IPS-NIHi7 (cell line): ENCODE results near the gene ZSCAN20.
A peak's percentile ranks its signal among the peaks of the same experiment; 100 is the strongest.

ENCODE experiments used
- DNase-seq: peaks from one replicate; pipeline ENCODE4 v3.0.0; 2012; ENCODE audit warnings: mixed read lengths; ENCODE audit errors: extremely low spot score

ZSCAN20 gene

DNA sequence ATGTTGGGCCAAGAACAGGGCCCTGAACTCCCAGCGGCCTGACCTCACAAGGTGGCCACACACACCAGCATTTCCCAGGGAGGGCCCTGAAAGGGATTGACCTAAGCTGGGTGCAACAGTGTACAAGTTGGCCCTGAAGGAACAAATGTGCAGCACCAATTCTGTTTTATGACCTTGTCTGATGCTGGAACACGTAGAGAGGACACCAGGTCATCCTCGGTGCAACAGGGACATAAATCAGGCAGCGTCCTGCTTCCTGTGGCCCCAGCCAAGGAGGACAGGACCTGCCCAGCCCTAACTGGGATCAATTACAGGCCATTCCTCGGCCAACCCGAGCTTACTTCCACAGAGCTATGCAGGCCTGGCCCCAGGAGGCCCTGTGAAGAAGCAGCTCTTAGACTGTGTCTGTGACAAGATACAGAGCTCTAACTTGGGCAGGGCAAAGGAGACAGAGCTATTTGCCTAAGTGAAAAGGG is 28.7 kb upstream of the ZSCAN20 start:
- DNase-seq = no peak

DNA sequence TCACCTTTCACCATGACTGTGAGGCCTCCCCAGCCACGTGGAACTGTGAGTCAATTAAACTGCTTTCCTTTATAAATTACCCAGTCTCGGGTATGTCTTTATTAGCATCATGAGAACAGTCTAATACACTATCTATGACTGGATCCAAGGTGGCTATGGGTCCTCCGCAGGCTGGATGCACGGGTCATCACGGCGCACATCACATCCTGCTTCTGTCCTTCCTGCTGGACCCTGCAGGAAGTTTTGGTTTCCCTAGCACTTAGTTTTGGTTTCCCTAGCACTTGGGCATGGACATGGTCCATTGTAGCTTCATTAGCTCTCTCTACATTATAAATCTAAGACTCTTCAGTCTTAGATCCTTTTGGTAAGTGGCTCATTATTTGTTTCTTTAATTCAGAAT is 27.3 kb upstream of the ZSCAN20 start:
- no peak for DNase-seq

DNA sequence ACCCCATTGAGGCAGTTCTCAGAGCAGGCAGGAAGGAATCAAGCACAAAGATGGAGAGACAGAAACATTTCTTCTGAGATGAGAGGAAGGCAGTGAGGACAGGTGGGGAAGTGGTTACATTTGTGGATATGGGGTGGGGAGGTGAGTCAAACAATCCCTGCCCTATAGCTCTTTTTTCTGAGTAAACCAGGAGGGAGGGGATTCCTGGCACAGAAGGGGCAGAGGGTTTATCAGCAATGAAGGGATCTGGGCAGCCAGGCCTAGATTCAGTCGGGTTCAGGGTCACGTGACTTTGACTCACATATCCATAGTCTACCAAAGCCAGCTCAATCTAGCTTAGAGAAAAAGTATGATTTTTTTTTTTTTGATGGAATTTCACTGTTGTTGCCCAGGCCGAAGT is 25.9 kb upstream of the ZSCAN20 start:
- DNase-seq = no peak

DNA sequence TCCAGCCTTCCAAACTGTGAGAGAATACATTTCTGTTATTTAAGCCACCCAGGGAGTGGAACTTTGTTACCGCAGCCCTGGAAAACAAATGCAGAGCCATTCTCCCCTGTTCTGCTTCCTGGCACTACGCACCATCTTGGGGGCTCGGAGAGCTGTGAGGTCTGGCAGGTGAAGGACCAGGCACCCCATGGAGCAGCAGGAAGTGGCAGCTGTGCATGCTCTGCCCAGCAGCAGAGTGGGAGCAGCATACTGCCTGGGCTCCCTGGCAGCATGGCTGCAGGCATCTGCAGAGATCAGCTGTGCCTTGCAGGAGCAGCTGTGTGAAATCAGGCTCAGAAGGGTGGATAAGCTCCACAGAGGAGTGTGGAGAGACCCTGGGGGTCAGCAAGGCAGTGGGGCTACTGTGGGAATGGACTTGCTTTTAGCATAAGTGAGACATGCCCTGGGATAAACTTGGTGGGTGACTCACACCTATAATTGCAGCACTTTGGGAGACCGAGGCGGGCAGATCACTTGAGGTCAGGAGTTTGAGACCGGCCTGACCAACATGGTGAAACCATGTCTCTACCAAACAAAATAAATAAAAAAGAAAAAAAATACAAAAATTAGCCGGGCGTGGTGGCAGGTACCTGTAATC is 17.7 kb upstream of the ZSCAN20 start:
- no peak for DNase-seq

DNA sequence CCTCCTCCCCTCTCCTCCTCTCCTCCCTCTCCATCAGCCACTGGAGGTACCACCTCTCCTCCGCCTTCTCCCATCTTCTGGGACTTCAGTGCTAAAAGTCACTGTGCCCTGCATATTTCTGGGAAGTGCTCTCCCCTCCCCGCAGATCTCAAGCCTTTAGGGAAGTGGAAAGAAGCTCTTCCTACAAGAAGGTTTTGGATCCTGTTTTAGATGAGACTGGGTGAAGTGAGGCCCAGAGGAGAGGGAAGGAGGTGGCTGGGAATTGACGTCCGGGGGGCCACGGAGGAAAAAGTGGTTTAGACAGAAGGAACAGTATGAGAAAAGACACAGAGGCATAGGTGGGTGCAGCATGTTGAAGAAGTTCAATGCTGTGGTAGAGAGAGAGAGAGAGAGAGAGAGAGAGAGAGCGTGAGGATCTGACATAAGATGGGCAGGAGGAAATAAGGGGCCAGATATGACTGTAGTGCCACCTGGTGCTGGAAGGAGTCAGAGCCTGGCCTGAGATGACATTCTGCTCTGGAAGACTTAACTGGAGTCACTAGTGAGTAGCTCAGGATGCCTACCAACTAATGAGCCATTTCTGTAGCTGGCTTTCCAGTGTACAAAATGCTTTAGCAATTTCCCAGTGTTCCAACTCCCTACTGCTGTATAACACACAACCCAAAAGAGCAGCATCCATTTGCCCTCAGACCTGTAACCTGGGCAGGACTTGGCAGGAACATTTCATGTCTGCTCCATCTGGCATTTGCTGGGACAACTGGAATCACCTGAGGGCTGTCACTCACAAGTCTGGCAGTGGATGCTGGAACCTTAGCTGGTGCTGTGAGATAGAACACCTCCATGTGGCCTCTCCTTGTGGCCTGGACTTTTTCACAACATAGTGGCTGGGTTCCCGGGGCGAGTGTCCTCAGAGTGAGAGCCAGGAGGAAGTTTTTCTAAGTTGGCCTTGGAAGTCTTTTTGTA is 16.6 kb upstream of the ZSCAN20 start:
- peak; percentile 80 for DNase-seq

DNA sequence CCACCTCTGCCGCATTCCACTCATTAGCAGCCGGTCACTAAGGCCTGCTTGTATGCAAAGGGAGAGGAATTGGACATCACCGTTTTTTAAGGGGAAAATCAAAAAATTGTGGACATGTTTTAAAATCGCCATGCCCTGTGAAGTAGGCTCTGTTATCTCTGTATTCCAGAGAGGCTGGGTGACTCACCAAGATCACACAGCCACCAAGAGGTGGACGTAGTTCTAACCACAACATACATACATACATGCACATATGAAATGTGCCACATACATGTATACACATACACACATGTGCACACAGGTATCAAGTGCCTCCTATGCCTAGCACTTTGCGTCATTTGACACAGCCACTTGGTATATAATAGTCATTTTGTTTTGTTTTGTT is 16.0 kb upstream of the ZSCAN20 start:
- no peak for DNase-seq

DNA sequence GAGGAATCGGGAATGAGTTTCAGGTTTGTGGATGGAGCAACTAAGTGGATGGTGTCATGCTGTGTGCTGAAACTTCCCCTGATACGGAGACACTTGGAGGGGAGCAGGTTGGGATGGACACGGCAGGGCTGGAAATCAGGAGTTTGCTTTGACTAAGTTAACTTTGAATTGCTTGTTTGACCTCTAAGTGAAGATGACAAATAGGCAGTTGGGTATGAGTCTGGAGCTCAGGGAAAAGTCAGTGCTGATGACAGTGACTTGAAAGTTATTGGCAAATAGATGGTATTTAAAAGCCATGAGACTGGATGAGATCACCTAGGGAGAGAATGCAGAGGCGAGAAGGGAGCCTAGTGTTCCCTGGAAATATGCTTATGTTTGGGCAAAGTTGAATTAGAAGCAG is 12.8 kb upstream of the ZSCAN20 start:
- no peak for DNase-seq

DNA sequence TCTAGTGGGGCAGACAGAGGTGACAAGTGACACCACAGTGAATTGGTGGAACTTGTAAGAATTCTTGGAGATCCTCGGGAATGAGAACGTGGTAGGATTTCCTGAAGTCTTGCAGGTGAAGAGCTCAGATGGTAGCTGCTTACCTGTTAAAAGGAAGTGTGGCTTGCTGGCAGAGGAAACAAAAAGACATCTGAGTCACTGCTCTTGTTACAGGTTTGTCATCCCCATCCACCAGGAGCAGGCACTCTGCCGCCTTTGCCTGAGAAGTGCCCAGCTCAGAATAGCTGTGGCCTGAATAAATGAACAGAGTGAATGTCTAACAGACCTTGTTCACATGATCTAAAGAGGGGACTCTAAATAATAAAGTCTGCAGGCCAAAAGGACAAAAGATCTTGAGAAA is 12.3 kb upstream of the ZSCAN20 start:
- no peak for DNase-seq

DNA sequence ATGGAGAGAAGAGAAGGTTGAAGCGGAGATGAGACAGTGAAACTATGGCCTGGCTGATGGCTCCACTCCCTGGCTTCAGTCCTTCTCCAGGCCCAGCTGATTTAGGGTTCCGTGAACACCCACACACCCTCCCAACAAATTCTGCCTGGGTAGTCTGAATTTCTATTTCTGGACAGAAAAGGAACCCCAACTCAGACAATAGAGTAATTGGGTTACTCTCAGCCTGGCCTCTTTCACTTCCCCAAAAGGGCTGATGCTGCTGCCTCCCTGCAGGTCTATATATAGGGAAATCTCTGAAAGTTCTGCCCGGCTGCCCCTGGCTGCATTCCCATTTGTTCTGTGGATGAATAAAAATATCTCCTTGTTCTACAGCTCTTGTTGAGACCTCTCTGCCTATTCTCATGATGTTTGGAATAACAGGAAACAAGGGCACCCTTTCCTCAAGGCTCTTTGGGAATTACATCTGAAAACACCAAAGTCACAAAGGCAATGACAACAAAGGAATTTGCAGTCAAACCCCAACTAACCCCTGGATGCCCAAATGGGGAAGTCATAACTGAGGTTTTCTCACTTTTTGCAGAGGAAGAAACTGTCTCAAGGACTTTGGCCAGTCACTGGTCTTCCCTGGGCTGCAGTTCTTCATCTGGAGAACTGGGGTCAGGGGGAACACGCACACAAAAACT is 11.4 kb upstream of the ZSCAN20 start:
- DNase-seq = no peak

DNA sequence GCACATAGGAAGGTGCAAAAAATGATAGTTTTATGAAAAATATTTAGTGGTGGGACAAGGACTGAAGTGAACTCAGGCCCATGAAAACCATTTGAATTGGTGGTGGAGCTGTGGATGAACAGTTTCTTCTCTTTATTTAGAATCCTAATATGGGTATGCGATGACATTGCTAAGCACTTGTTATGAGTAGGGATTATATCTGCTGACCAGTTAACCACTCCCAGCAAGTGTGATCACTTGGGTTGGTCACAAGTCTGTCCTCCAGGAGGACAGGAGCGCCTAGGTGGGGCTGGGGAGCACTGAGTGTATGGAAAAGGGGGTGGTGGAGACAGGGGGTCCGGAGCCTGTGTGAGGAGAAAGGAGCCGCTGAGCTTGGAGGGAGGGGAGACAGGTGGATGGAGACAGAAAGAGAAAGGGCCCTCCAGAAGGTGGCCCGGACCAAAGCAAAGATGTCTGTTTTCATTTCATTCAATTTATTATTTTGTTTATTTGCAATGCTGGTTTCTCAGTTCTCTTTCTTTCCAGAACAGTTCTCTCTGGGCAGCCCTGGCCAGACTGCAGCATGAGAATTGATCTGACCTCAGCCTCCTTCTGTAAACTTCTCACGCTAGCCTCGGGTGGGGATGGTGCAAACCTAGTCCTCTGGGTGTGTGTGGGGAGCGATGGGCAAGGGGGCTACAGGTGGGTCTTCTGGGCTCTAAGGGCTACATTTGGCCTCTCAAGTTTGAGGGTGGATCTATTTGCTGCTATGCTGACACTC is 9.9 kb upstream of the ZSCAN20 start:
- no peak for DNase-seq

DNA sequence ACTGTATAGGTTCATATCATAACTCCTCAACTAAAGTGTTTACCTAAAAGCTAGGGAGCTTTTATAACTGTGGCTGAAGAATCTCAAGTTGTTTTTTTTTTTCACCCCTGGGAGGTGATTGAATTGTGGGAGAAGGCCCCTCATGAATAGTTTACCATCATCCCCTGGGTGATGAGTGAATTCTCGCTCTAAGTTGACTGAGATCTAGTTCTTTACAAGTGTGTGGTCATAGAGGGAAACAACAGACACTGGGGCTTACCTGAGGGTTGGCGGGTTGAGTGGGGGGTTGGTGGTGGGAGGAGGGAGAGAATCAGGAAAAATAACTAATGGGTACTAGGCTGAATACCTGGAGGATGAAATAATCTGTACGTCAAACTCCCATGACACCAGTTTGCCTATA is 7.9 kb upstream of the ZSCAN20 start:
- DNase-seq = no peak

DNA sequence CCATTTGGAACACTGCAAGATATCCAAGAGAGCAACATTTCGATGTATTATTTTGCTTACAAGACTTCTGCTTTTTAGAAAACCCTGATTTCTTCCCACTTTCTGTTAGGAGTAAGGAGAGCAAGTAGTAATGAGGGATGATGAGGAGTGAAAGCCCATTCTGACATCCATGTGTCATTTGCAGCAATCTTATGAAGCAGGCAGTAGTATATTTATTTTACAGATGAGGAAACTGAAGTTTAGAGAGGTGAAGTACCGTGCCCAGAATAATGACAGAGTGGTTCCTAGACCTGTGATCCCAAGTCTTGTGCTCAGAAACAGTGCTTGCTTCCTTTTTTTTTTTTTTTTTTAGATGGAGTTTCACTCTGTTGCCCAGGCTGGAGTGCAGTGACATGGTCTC is 7.1 kb upstream of the ZSCAN20 start:
- no peak for DNase-seq

DNA sequence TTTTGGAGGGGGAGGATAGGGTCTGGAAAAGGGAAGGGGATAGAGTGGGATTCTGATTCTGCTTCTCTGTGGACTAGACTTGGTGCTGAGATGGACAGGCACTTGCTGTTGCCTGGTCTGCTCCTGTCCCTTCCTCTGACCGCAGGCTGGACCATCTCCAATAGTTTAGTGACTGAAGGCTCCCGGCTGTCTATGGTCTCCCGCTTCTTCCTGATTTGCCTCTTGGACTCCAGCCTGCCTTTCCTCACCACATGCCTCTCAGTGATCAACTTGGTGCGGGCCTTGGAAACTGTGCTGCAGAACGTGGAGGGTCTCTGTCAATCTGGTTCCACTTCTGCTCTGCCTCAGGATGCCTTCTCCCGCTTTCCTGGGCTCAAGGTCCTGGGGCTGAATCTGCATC is 6.3 kb upstream of the ZSCAN20 start:
- no peak for DNase-seq

DNA sequence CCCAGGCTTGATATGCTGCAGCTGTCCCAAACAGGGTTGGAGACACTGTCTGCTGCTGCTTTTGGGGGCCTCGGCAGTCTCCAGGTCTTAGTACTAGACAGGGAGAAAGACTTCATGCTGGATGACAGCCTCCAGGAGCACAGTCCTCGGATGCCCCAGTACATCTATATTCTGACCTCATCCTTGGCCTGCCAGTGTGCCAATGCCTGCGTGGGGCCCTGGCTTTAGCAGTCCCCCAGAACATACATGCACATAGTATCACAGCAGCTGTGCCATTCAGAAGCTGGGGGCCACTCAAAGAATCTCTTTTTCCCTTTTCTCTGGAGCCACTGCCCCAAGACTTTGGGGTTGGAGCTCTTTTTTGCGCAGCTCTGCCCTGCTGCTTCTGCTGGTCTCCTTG is 4.4 kb upstream of the ZSCAN20 start:
- DNase-seq = no peak

DNA sequence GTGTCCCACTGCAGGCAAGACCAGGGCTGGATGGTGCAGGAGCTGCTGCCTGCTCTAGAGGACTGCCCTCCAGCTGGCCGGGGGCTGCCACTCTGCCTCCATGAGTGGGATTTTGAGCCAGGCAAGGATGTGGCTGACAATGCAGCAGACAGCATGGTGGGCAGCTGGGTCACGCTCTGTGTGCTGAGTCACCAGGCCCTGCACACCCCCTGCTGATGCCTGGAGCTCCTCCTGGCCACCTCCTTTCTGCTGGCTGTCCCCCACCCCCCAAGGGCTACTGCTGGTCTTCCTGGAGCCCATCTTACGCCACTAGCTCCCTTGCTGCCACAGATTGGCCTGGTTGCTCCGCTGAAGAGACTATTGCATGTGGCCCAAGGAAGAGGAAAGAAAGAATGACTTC is 3.9 kb upstream of the ZSCAN20 start:
- DNase-seq = peak; percentile 24

DNA sequence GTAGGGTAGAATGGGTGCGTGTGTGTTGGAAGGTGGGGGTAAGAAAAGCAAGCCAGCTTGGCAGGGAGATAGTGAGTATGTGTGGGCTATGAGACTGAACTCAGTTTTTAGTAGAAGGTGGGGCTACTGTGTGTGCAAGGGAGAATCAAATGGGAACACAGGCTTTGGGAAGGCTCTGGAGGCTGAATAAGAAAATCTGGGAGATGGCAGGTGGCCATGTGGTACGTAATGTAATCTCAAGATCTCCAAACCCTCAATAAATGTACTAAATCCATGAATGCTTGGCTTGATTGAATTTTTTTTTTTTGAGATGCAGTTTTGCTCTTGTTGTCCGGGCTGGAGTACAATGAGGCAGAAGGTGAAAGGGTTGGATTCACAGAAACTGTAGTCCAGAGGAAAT is 3.5 kb upstream of the ZSCAN20 start:
- no peak for DNase-seq

DNA sequence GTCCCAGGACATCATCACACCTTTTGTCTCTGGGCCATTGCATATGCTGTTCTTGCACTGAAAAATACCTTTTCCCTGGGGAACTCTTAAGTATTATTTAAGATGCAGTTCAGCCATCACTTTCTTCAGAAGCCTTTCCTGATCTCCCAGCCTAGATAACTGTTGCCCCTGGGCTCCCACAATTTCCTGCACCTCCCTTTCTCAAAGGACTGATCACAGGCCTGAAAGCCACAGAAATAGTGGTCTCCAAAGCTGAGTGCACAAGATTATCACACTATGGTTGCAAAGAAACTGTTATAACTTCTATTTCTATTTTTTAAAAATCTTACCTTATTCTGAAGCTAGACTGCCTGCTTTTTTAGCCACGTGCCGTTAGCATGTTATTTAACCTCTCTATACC is 2.8 kb upstream of the ZSCAN20 start:
- no peak for DNase-seq

DNA sequence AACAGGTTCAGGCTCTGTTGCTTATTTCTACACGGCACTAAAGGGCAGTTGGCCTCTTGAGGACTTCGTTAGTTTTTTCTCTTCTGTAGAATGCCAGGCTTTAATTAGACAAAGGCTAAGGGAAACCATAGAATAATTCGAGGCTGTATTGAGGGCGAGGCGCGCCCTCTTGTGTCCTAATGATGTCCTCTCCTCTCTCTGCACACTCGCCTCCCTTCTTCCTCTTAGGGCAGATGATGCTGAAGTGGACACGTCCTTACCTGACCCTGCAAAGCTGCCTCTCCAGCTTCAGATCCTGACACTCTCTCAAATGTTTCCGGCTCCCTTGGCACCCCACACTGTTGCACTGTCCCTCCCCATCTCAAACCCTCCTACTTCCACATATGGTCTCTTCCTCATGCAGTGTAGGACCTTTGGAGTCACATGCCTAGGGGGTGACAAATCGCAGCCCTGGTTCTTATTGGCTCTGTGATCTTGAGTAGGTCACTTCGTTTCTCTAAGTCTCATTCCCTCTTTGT is 1.9 kb upstream of the ZSCAN20 start:
- DNase-seq = peak; percentile 82

DNA sequence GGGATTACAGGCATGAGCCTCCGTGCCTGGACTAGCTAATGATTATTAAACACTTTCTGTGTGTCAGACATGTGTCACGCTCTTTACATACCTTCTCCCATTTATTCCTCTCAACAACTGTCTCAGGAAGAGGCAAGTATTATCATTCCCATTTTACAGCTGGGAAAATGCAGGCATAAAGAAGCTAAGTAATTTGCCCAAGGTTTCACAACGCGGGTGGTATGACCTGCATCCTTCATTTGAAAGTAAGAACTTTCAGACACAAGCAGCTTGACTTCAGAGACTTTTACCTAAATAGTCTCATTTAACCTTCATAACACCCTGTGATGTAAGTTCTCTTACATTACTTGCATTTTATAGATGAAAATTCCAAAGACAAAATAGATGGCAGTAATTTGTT is 1.0 kb upstream of the ZSCAN20 start:
- no peak for DNase-seq

DNA sequence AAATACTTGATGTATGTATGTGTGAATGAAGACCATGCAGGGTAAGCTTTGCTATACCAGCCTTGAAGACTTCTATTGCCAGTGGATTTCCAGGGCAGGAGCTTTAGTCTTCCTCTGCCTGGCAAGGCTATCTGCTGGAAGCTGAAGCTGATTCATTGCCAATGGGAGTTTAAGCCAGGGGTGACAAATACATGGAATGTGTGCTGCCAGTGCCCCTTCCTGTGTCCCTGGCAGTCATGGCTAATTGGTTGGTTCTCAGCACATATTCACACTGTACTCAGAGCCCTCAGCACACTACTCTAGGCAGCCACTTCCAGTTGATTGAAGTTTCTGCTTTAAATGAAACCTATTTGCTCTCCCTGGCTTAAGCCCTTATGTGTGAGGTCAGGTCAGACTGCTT is 1.5 kb downstream of the ZSCAN20 start:
- DNase-seq = no peak

DNA sequence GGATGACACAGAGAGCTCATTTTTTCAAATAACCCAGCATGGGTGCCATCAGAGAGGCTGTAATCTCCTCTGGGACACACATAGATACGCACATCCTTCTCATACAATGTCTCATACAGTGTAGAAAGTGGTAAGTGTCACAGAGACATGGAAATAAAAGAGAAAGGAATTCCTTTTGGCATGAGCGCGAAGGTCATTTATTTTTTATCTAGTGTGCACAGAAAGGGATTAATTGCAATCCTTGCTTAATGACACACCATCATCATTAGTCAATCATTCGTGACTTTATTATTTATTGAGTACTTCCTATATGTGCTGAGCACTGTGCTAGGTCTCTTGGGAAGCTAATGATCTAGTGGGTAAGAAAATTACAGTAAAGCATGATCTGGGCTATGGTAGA is 5.0 kb downstream of the ZSCAN20 start:
- no peak for DNase-seq

DNA sequence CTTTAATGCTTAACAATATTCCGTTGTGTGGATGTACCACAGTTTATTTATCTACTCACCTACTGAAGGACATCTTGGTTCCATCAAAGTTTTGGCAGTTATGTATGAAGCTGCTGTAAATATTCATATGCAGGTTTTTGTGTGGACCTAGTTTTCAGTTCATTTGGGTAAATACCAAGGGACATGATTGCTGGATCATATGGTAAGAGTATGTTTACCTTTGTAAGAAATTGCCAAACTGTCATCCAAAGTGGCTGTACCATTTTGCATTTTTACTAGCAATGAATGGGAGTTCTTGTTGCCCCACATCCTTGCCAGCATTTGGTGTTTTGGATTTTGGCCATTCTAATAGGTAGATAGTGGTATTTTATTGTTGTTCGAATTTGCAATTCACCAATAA is 10.0 kb downstream of the ZSCAN20 start:
- no peak for DNase-seq
